ENCODE results near the gene IL22RA2. TPM values are rescaled to one million over a fixed set of nuclear protein-coding genes. Genes with fewer than 3 reads are reported as not detected.

Gene IL22RA2
- total and polyA plus RNA-seq, 9 of the 15 experiments (the other 6 are each of a cell fraction or from before 2014, with no cell fraction given): 0.03 TPM; not detected in 8

- no peak for TF ChIP-seq ETS1 (conservative IDR thresholded peaks at IDR 0.05; ENCODE audit: control insufficient read depth, low read depth, low read length)
- no peak for TF ChIP-seq CREB5 (CRISPR knock-in tag; IDR thresholded peaks at IDR 0.05)
- TF ChIP-seq XRCC4 (IDR thresholded peaks at IDR 0.05; ENCODE audit: extremely low read depth, insufficient read depth, insufficient read length): no peak
- TF ChIP-seq ZBTB5 (IDR thresholded peaks at IDR 0.05): no peak
- no peak for TF ChIP-seq NR4A1 (CRISPR knock-in tag; IDR thresholded peaks at IDR 0.05)
- TF ChIP-seq NR4A1 (tag; IDR thresholded peaks at IDR 0.05): no peak
- no peak for TF ChIP-seq CBX8 (IDR thresholded peaks at IDR 0.05; ENCODE audit: borderline replicate concordance, extremely low read depth, low read depth, low read length, poor library complexity, severe bottlenecking)
- peak in 1 of 2 experiments; percentile 25; a peak in 1 of 4 replicates for TF ChIP-seq TBL1XR1 (IDR thresholded peaks at IDR 0.05; ENCODE audit: low read length in 2 of 2)
- TF ChIP-seq ARID3A (IDR thresholded peaks at IDR 0.05; ENCODE audit: borderline replicate concordance, low read depth, low read length): no peak
- TF ChIP-seq ZNF561 (CRISPR knock-in tag; conservative IDR thresholded peaks at IDR 0.05): no peak
- no peak for TF ChIP-seq POLR3G (IDR thresholded peaks at IDR 0.05; ENCODE audit: extremely low read depth, insufficient read length, insufficient replicate concordance)
- no peak for TF ChIP-seq ZNF766 (CRISPR knock-in tag; conservative IDR thresholded peaks at IDR 0.05)
- no peak for TF ChIP-seq ZNF830 (CRISPR knock-in tag; IDR thresholded peaks at IDR 0.05)
- TF ChIP-seq CHCHD3 (CRISPR knock-in tag; IDR thresholded peaks at IDR 0.05): no peak
- TF ChIP-seq TGIF2 (CRISPR knock-in tag; IDR thresholded peaks at IDR 0.05): no peak
- TF ChIP-seq CAMTA2 (CRISPR knock-in tag; conservative IDR thresholded peaks at IDR 0.05): no peak
- no peak for TF ChIP-seq NBN (IDR thresholded peaks at IDR 0.05; ENCODE audit: low read depth)
- no peak for TF ChIP-seq IFI16 (CRISPR knock-in tag; IDR thresholded peaks at IDR 0.05)
- TF ChIP-seq SLC30A9 (CRISPR knock-in tag; IDR thresholded peaks at IDR 0.05): no peak
- TF ChIP-seq MLLT1 (IDR thresholded peaks at IDR 0.05): no peak
- no peak for TF ChIP-seq C11orf30 (IDR thresholded peaks at IDR 0.05; ENCODE audit: low read depth)
- TF ChIP-seq RUNX1 (IDR thresholded peaks at IDR 0.05; ENCODE audit: low read depth): no peak
Observed at GRCh38 chr6:137213331-137213740, 39.9 kb upstream of the IL22RA2 start (continued).

All from K562 (cell line).